Cardiac fibroblast (primary cell): ENCODE results near the gene XIAP.
"Not testable (repeated sequence)": the region's sequence is repeated elsewhere in the genome, so short reads cannot be mapped to it uniquely, and the experiment has no call there.

Experiments
- DNase-seq, 2 donors: peaks; one replicate each; pipeline versions ENCODE4 v3.0.0 to v3.0.0-alpha.2; 2010; ENCODE audit warnings: low read depth in 2 of 2
- H3K4me3 ChIP-seq, 2 donors: replicated peaks in 1 of 2; 1 replicate in 1 of 2; 2 replicates in 1 of 2; pipeline ENCODE4 v1.5.1; 2011; ENCODE audit warnings: low read depth in 2 of 2, low read length in 2 of 2, mild to moderate bottlenecking in 2 of 2, moderate library complexity in 1 of 2
- CTCF ChIP-seq: IDR thresholded peaks from one replicate; pipeline ENCODE4 v1.5.1; 2011; ENCODE audit warnings: low read depth, mild to moderate bottlenecking, low read length, inconsistent platforms

XIAP gene

GRCh38 chrX:123876177-123876576 lies 16.3 kb downstream of the XIAP start:
- DNase-seq = no peak
- H3K4me3 ChIP-seq = no peak overlapping the region
- no peak for TF ChIP-seq CTCF

GRCh38 chrX:123876844-123877243 lies 17.0 kb downstream of the XIAP start:
- DNase-seq = no peak
- no peak for TF ChIP-seq CTCF
- H3K4me3 ChIP-seq = no peak overlapping the region

- no peak for TF ChIP-seq CTCF
- DNase-seq = peak in 1 of 2 donors; percentile 31
- no peak overlapping the region for H3K4me3 ChIP-seq
These were observed 18.4 kb downstream of the XIAP start for GRCh38 chrX:123878252-123878721.

- H3K4me3 ChIP-seq = no peak overlapping the region
- no peak for TF ChIP-seq CTCF
- DNase-seq = no peak
These were observed 21.5 kb downstream of the XIAP start for GRCh38 chrX:123881330-123881729.

- no peak overlapping the region for H3K4me3 ChIP-seq
- DNase-seq = no peak
- no peak for TF ChIP-seq CTCF
These were observed 22.5 kb downstream of the XIAP start for GRCh38 chrX:123882391-123882790.

GRCh38 chrX:123884809-123885408 lies 25.1 kb downstream of the XIAP start:
- TF ChIP-seq CTCF = peak; percentile 25
- DNase-seq = peak; percentile 65 to 70
- H3K4me3 ChIP-seq = no peak overlapping the region

GRCh38 chrX:123899701-123900100 lies 39.8 kb downstream of the XIAP start:
- TF ChIP-seq CTCF = no peak
- H3K4me3 ChIP-seq = no peak overlapping the region
- peak; percentile 16 to 43 for DNase-seq

GRCh38 chrX:123903261-123903660 lies 43.4 kb downstream of the XIAP start:
- H3K4me3 ChIP-seq, DNase-seq: not testable (repeated sequence)
